Subcutaneous abdominal adipose tissue (tissue), 5 donors: ENCODE data around the gene PI4K2B.
"Not testable (repeated sequence)": the region's sequence is repeated elsewhere in the genome, so short reads cannot be mapped to it uniquely, and the experiment has no call there.

ENCODE experiments used
- H3K27ac ChIP-seq: one replicate; pipeline ENCODE4 v1.7.0; 2013; ENCODE audit warnings: low read depth, mild to moderate bottlenecking, inconsistent platforms, low read length, moderate library complexity
- H3K27me3 ChIP-seq, 5 donors: one replicate each; pipeline ENCODE4 v1.7.0; 2013; ENCODE audit warnings: low read length in 5 of 5, inconsistent platforms in 1 of 5; ENCODE audit not compliant: control insufficient read depth in 5 of 5, insufficient read depth in 4 of 5
- H3K36me3 ChIP-seq, 5 donors: one replicate each; pipeline ENCODE4 v1.7.0; 2013; ENCODE audit warnings: low read length in 5 of 5; ENCODE audit not compliant: control insufficient read depth in 5 of 5, insufficient read depth in 5 of 5
- H3K4me1 ChIP-seq, 5 donors: one replicate each; pipeline ENCODE4 v1.7.0; 2013; ENCODE audit warnings: low read length in 5 of 5, mild to moderate bottlenecking in 3 of 5, moderate library complexity in 1 of 5; ENCODE audit not compliant: control insufficient read depth in 5 of 5, insufficient read depth in 5 of 5
- H3K4me3 ChIP-seq, 5 donors: one replicate each; pipeline ENCODE4 v1.7.0; 2013; ENCODE audit warnings: low read length in 5 of 5, low read depth in 1 of 5
- H3K9ac ChIP-seq, 5 donors: one replicate each; pipeline ENCODE4 v1.7.0; 2013; ENCODE audit warnings: low read length in 5 of 5, mild to moderate bottlenecking in 4 of 5, moderate library complexity in 3 of 5
- H3K9me3 ChIP-seq, 5 donors: one replicate each; pipeline ENCODE4 v1.7.0; 2013; ENCODE audit warnings: low read length in 5 of 5; ENCODE audit not compliant: control insufficient read depth in 5 of 5
- donor health status: healthy.
- donor health status: healthy.
- donor health status: healthy.
- donor health status: healthy.
- donor health status: healthy.

PI4K2B gene

DNA sequence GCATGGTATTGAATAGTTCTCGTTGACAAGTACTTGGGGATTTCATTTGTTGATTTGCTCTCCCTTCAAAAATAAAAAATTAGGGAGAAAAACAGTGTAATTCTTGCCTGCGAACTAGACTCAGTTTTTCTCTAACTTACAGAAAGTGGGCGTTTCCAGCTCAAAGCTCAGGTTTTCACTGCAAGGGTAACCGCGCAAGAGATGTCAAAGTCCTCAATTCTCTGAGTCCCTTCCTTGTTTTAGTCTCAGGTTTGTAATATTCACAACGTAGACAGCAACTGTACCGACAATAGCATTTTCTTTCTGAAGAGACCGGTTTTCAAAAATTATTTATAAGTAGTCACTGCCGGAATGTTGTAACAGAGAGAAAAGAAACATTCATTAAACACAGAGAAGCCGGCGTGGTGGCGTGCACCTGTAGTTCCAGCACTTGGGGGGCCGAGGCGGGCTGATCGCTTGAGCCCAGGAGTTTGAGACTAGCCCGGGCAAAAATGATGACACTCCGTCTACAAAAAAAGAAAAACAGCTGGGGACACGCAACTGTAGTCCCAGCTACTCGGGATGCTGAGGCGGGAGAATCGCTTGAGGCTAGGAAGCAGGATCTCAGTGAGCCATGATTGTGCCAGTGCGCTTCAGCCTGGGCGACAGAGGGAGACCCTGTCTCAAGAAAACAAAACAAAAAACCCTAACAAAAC is 79.5 kb downstream of the PI4K2B start:
- Histone ChIP-seq H3K9ac (peak overlapping the region; percentile 39 to 94 (median 89)), H3K9me3 (no peaks in the 10 kb centered on the region), H3K27ac (peak overlapping the region; percentile 74), H3K27me3 (no peaks in the 10 kb centered on the region), H3K36me3 (peaks cover 7 to 13% (median 13%) of the 10 kb centered on the region in 5 donors), H3K4me1 (peaks cover 0 to 14% (median 14%) of the 10 kb centered on the region in 5 donors), H3K4me3 (peak overlapping the region; percentile 74 to 93 (median 93))

DNA sequence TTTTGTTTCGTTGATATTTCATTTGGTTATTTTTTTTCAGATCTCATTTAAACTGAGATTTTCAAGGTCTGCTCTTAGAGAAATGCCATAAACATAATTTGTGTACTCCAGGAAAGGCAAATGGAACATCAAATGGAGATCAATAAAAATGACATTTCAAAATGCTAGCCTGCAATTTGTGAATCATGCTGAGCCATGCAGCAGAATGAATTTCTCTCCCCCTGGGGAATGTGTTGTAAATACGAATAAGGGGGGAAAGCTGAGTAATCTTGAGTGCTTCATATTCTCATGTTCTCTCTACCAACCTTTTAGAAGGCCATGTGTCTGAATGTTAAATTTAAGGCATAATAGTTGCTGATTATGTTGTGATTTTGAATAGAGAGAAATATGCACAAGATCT is 86.5 kb downstream of the PI4K2B start:
- Histone ChIP-seq H3K9me3 (no peaks in the 10 kb centered on the region), H3K4me1 (no peaks in the 10 kb centered on the region), H3K36me3 (peaks cover 12 to 28% (median 20%) of the 10 kb centered on the region in 5 donors), H3K27ac (no peak overlapping the region), H3K27me3 (no peaks in the 10 kb centered on the region), H3K4me3 (no peak overlapping the region), H3K9ac (no peak overlapping the region)

DNA sequence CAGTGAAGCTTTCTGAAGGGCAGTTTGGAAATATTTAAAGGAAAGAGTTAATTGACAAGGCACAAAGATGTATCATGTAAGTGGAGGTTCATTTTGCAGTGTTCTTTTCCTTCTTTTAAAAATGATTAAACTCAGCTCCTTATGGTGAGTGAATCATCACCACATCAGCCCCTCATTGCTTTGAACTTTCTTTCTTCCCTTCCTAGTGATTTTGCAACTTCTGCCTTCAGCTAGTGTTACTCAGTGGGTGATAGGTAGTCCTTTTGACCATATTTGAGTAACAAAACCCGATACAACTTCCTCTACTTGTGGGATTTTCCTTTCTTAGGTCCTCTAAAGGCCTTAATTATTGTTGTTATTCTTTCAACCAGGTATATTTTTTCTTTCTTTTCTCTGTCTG is 86.9 kb downstream of the PI4K2B start:
- Histone ChIP-seq H3K4me1 (no peaks in the 10 kb centered on the region), H3K9ac (no peak overlapping the region), H3K27me3 (no peaks in the 10 kb centered on the region), H3K9me3 (no peaks in the 10 kb centered on the region), H3K36me3 (peaks cover 10 to 24% (median 16%) of the 10 kb centered on the region in 5 donors), H3K4me3 (no peak overlapping the region), H3K27ac (no peak overlapping the region)

DNA sequence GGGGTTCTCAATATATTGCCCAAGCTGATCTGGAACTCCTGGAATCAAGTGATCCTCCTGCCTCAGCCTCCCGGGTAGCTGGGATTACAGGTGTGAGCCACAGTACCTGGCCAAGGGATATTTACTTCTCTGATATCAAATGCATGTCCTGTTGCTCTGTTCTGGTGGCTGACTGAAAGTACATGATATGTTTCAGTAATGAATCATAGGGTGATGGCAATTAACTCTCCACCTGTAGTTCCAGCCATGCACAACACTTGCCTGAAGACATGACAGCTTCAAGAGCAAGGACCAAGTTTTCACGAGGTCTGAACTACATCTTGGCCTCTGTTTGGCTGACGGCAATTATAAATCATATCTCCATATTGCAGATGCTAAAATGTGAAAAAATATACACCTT is 87.9 kb downstream of the PI4K2B start:
- Histone ChIP-seq H3K9me3 (no peaks in the 10 kb centered on the region), H3K4me1 (no peaks in the 10 kb centered on the region), H3K27ac (no peak overlapping the region), H3K36me3 (peaks cover 6 to 17% (median 11%) of the 10 kb centered on the region in 5 donors), H3K9ac (no peak overlapping the region), H3K27me3 (no peaks in the 10 kb centered on the region), H3K4me3 (no peak overlapping the region)

DNA sequence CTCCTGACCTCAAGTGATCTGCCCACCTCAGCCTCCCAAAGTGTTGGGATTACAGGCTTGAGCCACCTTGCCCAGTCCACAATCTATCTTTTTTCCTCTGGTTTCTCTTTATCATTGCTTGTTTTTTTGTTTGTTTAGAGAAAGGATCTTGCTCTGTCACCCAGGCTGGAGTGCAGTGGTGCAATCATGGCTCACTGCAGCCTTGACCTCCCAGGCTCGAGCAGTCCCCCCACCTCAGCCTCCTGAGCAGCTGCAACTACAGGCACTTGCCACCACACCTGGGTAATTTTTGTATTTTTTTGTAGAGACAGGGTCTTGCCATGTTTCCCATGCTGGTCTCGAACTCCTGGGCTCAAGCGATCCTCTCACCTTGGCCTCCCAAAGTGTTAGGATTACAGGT is 94.6 kb downstream of the PI4K2B start:
- not testable (repeated sequence) for H3K9me3 ChIP-seq, H3K27ac ChIP-seq, H3K36me3 ChIP-seq, H3K9ac ChIP-seq, H3K4me1 ChIP-seq, H3K27me3 ChIP-seq, H3K4me3 ChIP-seq
